D721Med (cell line): Measurements from ENCODE around the gene PAGE2B.
"Not testable (repeated sequence)": the region's sequence is repeated elsewhere in the genome, so short reads cannot be mapped to it uniquely, and the experiment has no call there.

ENCODE experiments used
- DNase-seq: peaks from one replicate; pipeline ENCODE4 v3.0.0; 2011; ENCODE audit warnings: low spot score; ENCODE audit not compliant: insufficient read length
- FAIRE-seq: peaks from 2 replicates; lab custom pipeline; 2011; peaks lifted over from hg19 to GRCh38; lab: Jason Lieb, UNC
- CTCF ChIP-seq: IDR thresholded peaks from 2 replicates; pipeline ENCODE4 v1.5.1; 2012; ENCODE audit warnings: mild to moderate bottlenecking, control low read depth; ENCODE audit not compliant: insufficient read depth; ENCODE audit errors: missing control alignments

PAGE2B gene

DNA sequence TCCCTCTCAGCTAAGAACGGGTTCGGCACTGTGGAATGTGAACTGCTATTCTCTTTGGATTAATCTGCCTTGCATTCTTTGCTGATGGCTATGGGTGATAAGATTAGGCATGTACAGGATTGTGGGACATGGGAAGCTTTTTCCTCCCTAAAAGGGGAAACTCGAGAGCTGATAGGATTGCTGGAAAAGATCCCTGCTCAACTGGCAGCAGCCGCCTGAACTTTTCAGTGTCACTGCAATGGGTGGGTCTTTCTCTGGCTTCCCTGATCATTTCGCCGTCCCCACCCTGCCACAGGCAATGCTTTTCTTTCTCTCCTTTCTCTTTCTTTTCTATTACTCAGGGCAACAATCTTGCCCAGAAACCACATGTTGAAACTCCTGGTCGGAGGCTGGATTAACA is 34.5 kb downstream of the PAGE2B start:
- FAIRE-seq = no peak
- no peak for TF ChIP-seq CTCF
- no peak for DNase-seq

GRCh38 chrX:55111578-55112254 is 36.9 kb downstream of the PAGE2B start:
- DNase-seq (no peak), FAIRE-seq (no peak)
- TF ChIP-seq CTCF = no peak

DNA sequence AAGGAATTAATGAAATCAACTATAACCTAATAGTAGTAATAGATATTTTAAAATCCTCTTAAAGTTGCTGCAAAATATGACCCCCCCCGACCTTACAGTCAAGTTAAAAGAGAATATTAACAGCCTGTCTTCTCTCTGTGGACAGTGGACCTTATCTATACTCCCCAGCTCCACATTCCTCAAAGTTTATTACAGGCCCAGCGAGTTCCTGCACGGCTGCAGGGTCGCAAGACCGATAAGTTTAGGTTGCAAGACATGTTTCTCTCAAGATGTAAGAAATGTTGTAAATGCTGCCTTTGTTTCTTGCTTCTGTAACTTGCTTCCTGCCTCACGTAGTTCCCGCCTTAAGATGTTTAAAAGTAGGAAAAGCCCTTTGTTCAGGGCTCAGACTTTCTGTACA is 41.8 kb downstream of the PAGE2B start:
- not testable (repeated sequence) for FAIRE-seq, DNase-seq

DNA sequence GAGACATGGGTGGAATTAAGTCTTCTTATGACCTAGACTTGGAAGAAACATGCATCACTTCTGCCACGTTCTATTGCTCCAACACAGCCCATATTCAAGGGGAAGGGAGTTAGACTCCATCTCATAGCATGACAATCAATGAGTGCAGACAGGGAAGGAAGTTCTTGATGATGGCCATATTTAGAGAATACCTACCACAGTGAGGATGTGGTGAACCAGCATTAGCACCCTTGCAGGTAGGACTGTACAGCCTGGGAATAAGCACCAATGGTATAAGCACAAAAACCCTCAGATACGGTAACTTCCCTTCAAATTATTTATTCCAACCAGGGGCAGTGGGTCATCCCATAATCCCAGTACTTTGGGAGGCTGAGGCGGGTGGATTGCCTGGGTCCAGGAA is 43.7 kb downstream of the PAGE2B start:
- TF ChIP-seq CTCF = no peak
- no peak for FAIRE-seq
- no peak for DNase-seq

DNA sequence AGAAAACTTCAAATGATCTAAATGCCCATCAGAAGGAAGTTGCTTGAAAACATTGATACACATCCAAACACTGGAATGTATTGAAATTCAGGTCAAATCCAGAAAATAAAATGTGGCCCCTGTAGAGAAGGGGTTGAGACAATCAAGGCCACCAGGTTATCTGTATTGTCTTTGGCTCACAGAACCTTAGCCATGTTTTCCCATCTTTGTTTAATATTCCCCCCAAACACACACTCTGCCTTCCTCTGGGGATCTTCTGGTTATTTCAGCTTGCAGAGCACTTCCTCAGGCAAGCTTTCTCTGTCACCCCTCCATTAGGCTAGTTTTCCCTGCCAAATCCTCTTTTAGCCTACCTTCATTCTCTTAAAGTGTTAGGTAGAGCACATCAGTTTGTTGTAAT is 44.4 kb downstream of the PAGE2B start:
- no peak for DNase-seq
- no peak for TF ChIP-seq CTCF
- FAIRE-seq = no peak

DNA sequence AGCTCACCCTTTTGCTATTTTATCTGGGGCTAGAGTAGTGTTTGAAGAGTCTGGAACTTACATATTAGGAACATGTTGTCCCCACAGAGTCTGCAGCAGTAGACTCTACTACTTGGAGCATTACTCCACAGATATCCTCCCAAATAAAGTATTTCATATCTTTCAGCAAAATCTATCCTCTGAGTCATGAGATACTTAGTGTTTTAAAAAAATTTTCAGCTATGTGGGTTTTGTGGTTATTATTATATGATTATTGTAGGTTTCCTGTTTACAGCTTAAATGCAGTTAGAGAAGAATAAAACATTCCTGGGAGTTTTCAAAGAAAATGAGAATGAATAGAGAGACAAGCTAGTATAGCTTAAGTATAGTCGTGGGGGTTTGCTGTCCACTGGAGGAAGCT is 44.9 kb downstream of the PAGE2B start:
- DNase-seq (no peak), FAIRE-seq (no peak)
- no peak for TF ChIP-seq CTCF

DNA sequence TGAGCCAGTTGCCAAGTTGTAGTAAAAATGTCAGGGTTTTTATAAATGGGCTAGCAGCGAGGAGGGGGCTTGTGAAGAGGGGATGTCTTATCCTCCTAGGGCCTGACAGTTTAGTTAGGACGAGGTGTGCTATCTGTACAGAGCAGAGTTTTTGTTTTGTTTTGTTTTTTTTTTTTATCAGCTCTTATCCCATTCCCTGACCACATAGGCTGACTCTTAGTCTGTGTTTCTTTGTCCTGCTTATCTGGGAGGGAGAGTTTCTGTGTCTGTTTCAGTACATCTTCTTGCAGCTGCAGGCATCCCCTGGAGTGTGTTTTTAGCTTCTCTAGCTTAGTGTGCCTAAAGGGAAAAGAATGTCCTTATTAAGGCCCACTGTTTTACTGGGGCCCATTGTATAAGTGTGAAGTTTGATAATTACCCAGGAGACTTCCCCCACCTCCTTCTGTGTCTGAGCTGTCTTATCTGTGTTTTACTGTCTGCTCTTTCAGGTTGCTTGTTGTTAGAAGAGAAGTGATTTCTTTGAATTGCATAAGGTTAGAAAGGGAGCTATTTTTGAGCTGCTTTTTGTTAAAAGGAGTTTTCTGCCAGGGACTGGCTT is 46.0 kb downstream of the PAGE2B start:
- FAIRE-seq (no peak), DNase-seq (no peak)
- TF ChIP-seq CTCF = no peak
